GM20000 (cell line): ENCODE data around the gene PLA2G3.

Experiments used
- DNase-seq: peaks from one replicate; pipeline ENCODE4 v3.0.0; 2012; ENCODE audit warnings: low spot score
- CTCF ChIP-seq: IDR thresholded peaks from 2 replicates; pipeline ENCODE4 v1.5.1; 2012; ENCODE audit warnings: mild to moderate bottlenecking, control low read depth; ENCODE audit errors: extremely low read depth, missing control alignments

PLA2G3 gene

GRCh38 chr22:31138126-31138525 is 2.2 kb downstream of the PLA2G3 start:
- TF ChIP-seq CTCF, result no peak

GRCh38 chr22:31137721-31138120 is 2.6 kb downstream of the PLA2G3 start:
- no peak for TF ChIP-seq CTCF
- no peak for DNase-seq

More at GRCh38 chr22:31138126-31138525, 2.2 kb downstream of the PLA2G3 start:
- no peak for DNase-seq

GRCh38 chr22:31136711-31137110 is 3.6 kb downstream of the PLA2G3 start:
- no peak for DNase-seq
- no peak for TF ChIP-seq CTCF

GRCh38 chr22:31136155-31136554 is 4.2 kb downstream of the PLA2G3 start:
- TF ChIP-seq CTCF, result no peak
- DNase-seq, result no peak

GRCh38 chr22:31135706-31136105 is 4.6 kb downstream of the PLA2G3 start:
- TF ChIP-seq CTCF, result no peak
- no peak for DNase-seq

GRCh38 chr22:31134688-31135087 is 5.6 kb downstream of the PLA2G3 start:
- TF ChIP-seq CTCF, result no peak
- no peak for DNase-seq

GRCh38 chr22:31133911-31134310 is 6.4 kb downstream of the PLA2G3 start:
- TF ChIP-seq CTCF, result no peak
- no peak for DNase-seq
